ENCODE results near the gene ALG9.
A peak's percentile ranks its signal among the peaks of the same experiment; 100 is the strongest.

The ALG9 gene

GRCh38 chr11:111808834-111809233, 62.5 kb downstream of the ALG9 start:
- no peak for TF ChIP-seq CTCF (IDR thresholded peaks at IDR 0.05; ENCODE audit: borderline replicate concordance, control extremely low read depth, extremely low read depth, insufficient read depth, missing control alignments)
- in situ Hi-C loops (cut with MboI; ENCODE audit: low sequenced_read_pairs, unreplicated experiment): no loop called here
- no peak for DNase-seq (ENCODE audit: low spot score)

- DNase-seq (ENCODE audit: low spot score): no peak
- in situ Hi-C loops (cut with MboI; ENCODE audit: low sequenced_read_pairs, unreplicated experiment): no loop called here
- no peak for TF ChIP-seq CTCF (IDR thresholded peaks at IDR 0.05; ENCODE audit: borderline replicate concordance, control extremely low read depth, extremely low read depth, insufficient read depth, missing control alignments)
Observed at GRCh38 chr11:111808063-111808588, 63.3 kb downstream of the ALG9 start.

GRCh38 chr11:111807076-111807475, 64.3 kb downstream of the ALG9 start:
- no peak for TF ChIP-seq CTCF (IDR thresholded peaks at IDR 0.05; ENCODE audit: borderline replicate concordance, control extremely low read depth, extremely low read depth, insufficient read depth, missing control alignments)
- in situ Hi-C loops (cut with MboI; ENCODE audit: low sequenced_read_pairs, unreplicated experiment): no loop called here
- no peak for DNase-seq (ENCODE audit: low spot score)

GRCh38 chr11:111801135-111801534, 70.2 kb downstream of the ALG9 start:
- no peak for DNase-seq (ENCODE audit: low spot score)
- TF ChIP-seq CTCF (IDR thresholded peaks at IDR 0.05; ENCODE audit: borderline replicate concordance, control extremely low read depth, extremely low read depth, insufficient read depth, missing control alignments): no peak
- in situ Hi-C loops (cut with MboI; ENCODE audit: low sequenced_read_pairs, unreplicated experiment): no loop called here

- in situ Hi-C loops (cut with MboI; ENCODE audit: low sequenced_read_pairs, unreplicated experiment): no loop called here
- no peak for DNase-seq (ENCODE audit: low spot score)
- no peak for TF ChIP-seq CTCF (IDR thresholded peaks at IDR 0.05; ENCODE audit: borderline replicate concordance, control extremely low read depth, extremely low read depth, insufficient read depth, missing control alignments)
Observed at GRCh38 chr11:111798279-111798678, 73.1 kb downstream of the ALG9 start.

- DNase-seq (ENCODE audit: low spot score): peak; percentile 22
- in situ Hi-C loops (cut with MboI; ENCODE audit: low sequenced_read_pairs, unreplicated experiment): no loop called here
Observed at GRCh38 chr11:111797145-111797581, 74.2 kb downstream of the ALG9 start.

More at GRCh38 chr11:111797145-111797581, 74.2 kb downstream of the ALG9 start:
- no peak for TF ChIP-seq CTCF (IDR thresholded peaks at IDR 0.05; ENCODE audit: borderline replicate concordance, control extremely low read depth, extremely low read depth, insufficient read depth, missing control alignments)

All from GM13976 (cell line).